Measurements from ENCODE around the gene DTNB.

DTNB gene

GRCh38 chr2:25448808-25449207 lies 224.6 kb downstream of the DTNB start:
- TF ChIP-seq, protein P1, sequence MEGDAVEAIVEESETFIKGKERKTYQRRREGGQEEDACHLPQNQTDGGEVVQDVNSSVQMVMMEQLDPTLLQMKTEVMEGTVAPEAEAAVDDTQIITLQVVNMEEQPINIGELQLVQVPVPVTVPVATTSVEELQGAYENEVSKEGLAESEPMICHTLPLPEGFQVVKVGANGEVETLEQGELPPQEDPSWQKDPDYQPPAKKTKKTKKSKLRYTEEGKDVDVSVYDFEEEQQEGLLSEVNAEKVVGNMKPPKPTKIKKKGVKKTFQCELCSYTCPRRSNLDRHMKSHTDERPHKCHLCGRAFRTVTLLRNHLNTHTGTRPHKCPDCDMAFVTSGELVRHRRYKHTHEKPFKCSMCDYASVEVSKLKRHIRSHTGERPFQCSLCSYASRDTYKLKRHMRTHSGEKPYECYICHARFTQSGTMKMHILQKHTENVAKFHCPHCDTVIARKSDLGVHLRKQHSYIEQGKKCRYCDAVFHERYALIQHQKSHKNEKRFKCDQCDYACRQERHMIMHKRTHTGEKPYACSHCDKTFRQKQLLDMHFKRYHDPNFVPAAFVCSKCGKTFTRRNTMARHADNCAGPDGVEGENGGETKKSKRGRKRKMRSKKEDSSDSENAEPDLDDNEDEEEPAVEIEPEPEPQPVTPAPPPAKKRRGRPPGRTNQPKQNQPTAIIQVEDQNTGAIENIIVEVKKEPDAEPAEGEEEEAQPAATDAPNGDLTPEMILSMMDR (IDR thresholded peaks at IDR 0.05; ENCODE audit: low read length, missing control alignments) = no peak
- no peak for DNase-seq (ENCODE audit: low read depth)
- H3K4me3 ChIP-seq (replicated peaks; ENCODE audit: low read depth, low read length) = no peak overlapping the region

GRCh38 chr2:25447018-25447417 lies 226.4 kb downstream of the DTNB start:
- no peak for DNase-seq (ENCODE audit: low read depth)
- TF ChIP-seq, protein P1 (IDR thresholded peaks at IDR 0.05; ENCODE audit: low read length, missing control alignments) = no peak

GRCh38 chr2:25446122-25446521 lies 227.3 kb downstream of the DTNB start:
- TF ChIP-seq, protein P1 (IDR thresholded peaks at IDR 0.05; ENCODE audit: low read length, missing control alignments) = no peak
- H3K4me3 ChIP-seq (replicated peaks; ENCODE audit: low read depth, low read length) = no peak overlapping the region
- no peak for DNase-seq (ENCODE audit: low read depth)

More at GRCh38 chr2:25447018-25447417, 226.4 kb downstream of the DTNB start:
- no peak overlapping the region for H3K4me3 ChIP-seq (replicated peaks; ENCODE audit: low read depth, low read length)

GRCh38 chr2:25445464-25445863 lies 227.9 kb downstream of the DTNB start:
- no peak overlapping the region for H3K4me3 ChIP-seq (replicated peaks; ENCODE audit: low read depth, low read length)
- TF ChIP-seq, protein P1 (IDR thresholded peaks at IDR 0.05; ENCODE audit: low read length, missing control alignments) = no peak
- no peak for DNase-seq (ENCODE audit: low read depth)

- H3K4me3 ChIP-seq (replicated peaks; ENCODE audit: low read depth, low read length) = no peak overlapping the region
- DNase-seq (ENCODE audit: low read depth) = no peak
Measured at GRCh38 chr2:25444608-25445270, 228.6 kb downstream of the DTNB start.

GRCh38 chr2:25443766-25444165 lies 229.6 kb downstream of the DTNB start:
- TF ChIP-seq, protein P1 (IDR thresholded peaks at IDR 0.05; ENCODE audit: low read length, missing control alignments) = no peak
- no peak for DNase-seq (ENCODE audit: low read depth)
- H3K4me3 ChIP-seq (replicated peaks; ENCODE audit: low read depth, low read length) = no peak overlapping the region

More at GRCh38 chr2:25444608-25445270, 228.6 kb downstream of the DTNB start:
- TF ChIP-seq, protein P1 (IDR thresholded peaks at IDR 0.05; ENCODE audit: low read length, missing control alignments) = no peak

DNA sequence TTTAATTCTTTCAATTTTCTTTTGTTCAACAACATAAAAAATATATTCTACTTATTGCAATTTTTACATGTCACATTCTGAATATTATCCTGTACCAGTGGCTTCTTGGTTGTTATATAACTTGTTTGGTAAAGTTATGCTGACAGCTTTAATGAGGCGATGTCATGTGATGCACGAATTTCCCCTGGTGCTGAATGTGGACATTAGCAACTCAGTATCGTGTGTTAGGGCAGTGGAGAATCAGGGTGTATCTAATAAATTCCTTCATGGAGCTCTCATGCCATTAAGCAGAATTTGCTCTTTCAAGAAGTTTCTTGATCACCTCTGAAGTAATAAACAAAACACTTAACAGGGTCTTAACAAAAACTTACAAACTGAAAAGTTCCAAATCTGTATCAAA lies 232.0 kb downstream of the DTNB start:
- TF ChIP-seq, protein P1 (IDR thresholded peaks at IDR 0.05; ENCODE audit: low read length, missing control alignments) = no peak
- no peak for DNase-seq (ENCODE audit: low read depth)
- no peak overlapping the region for H3K4me3 ChIP-seq (replicated peaks; ENCODE audit: low read depth, low read length)

All from fibroblast of pulmonary artery (primary cell).